ES-I3 (cell line): ENCODE measurements around the gene PCDHB8.
"Not testable (repeated sequence)": the region's sequence is repeated elsewhere in the genome, so short reads cannot be mapped to it uniquely, and the experiment has no call there.

Experiments
- H3K36me3 ChIP-seq: 2 replicates; pipeline ENCODE4 v1.6.1; 2013; ENCODE audit warnings: mild to moderate bottlenecking, low read length, control low read depth, moderate library complexity; ENCODE audit not compliant: insufficient read depth
- H3K4me1 ChIP-seq: 2 replicates; pipeline ENCODE4 v1.6.1; 2013; ENCODE audit warnings: mild to moderate bottlenecking, control low read depth, low read length; ENCODE audit not compliant: insufficient read depth
- H3K9ac ChIP-seq: 2 replicates; pipeline ENCODE4 v1.6.1; 2013; ENCODE audit warnings: low read depth, mild to moderate bottlenecking, low read length, moderate library complexity
- H3K9me3 ChIP-seq: 2 replicates; pipeline ENCODE4 v1.6.1; 2013; ENCODE audit warnings: mild to moderate bottlenecking, low read length, moderate library complexity; ENCODE audit not compliant: control insufficient read depth, insufficient read depth

PCDHB8 gene

GRCh38 chr5:141174291-141175104, 3.1 kb upstream of the PCDHB8 start:
- not testable (repeated sequence) for H3K4me1 ChIP-seq, H3K9ac ChIP-seq, H3K9me3 ChIP-seq, H3K36me3 ChIP-seq

- no peak overlapping the region for H3K9ac ChIP-seq
- H3K36me3 ChIP-seq = no peaks in the 10 kb centered on the region
- no peaks in the 10 kb centered on the region; the same call in 1 of the 2 replicates for H3K9me3 ChIP-seq
- no peaks in the 10 kb centered on the region for H3K4me1 ChIP-seq
Measured at GRCh38 chr5:141175933-141176332, 1.7 kb upstream of the PCDHB8 start.

GRCh38 chr5:141179371-141179770, 1.8 kb downstream of the PCDHB8 start:
- H3K9ac ChIP-seq, H3K4me1 ChIP-seq, H3K9me3 ChIP-seq, H3K36me3 ChIP-seq: not testable (repeated sequence)

DNA sequence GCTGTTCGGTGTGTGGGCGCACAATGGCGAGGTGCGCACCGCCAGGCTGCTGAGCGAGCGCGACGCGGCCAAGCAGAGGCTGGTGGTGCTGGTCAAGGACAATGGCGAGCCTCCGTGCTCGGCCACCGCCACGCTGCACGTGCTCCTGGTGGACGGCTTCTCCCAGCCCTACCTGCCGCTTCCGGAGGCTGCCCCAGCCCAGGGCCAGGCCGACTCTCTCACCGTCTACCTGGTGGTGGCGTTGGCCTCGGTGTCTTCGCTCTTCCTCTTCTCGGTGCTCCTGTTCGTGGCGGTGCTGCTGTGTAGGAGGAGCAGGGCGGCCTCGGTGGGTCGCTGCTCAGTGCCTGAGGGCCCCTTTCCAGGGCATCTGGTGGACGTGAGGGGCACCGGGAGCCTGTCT, 2.3 kb downstream of the PCDHB8 start:
- H3K36me3 ChIP-seq, H3K9ac ChIP-seq, H3K9me3 ChIP-seq, H3K4me1 ChIP-seq: not testable (repeated sequence)

GRCh38 chr5:141180313-141180712, 2.7 kb downstream of the PCDHB8 start:
- Histone ChIP-seq H3K4me1 (no peaks in the 10 kb centered on the region), H3K36me3 (no peaks in the 10 kb centered on the region), H3K9ac (no peak overlapping the region), H3K9me3 (0 out of 2 replicates have a peak, but pooled peaks cover 3% of the 10 kb centered on the region)

DNA sequence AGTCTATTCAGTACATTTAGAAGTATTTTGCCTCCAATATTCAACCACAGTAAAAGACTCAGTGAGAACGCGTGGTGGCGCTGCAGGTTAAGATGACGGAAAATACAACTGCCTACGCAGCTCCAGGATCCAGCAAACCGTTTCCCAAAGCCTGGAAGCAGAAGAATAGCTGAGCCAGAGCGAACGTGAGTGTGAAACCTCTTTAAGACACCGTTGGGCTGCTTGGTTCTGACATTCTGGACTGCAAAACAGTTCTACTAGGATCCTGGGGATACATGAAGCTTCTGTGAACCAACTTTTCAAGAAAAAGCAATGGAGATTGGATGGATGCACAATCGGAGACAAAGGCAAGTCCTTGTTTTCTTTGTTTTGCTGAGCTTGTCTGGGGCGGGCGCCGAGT, 4.7 kb downstream of the PCDHB8 start, which contains the start of gene PCDHB16:
TSS of gene PCDHB16 (plus strand) at position 140 of the 400 bp plus-strand sequence. CDS start at position 313, 173 bp downstream.
- Histone ChIP-seq H3K4me1 (no peaks in the 10 kb centered on the region), H3K36me3 (no peaks in the 10 kb centered on the region), H3K9ac (0 out of 2 replicates have a peak within 1 kb of the TSS, but pooled peaks have one; percentile 0), H3K9me3 (0 out of 2 replicates have a peak, but pooled peaks cover 3% of the 10 kb centered on the region)

- H3K9ac ChIP-seq, H3K36me3 ChIP-seq, H3K4me1 ChIP-seq, H3K9me3 ChIP-seq: not testable (repeated sequence)
Measured at GRCh38 chr5:141184117-141184855, 6.7 kb downstream of the PCDHB8 start.

GRCh38 chr5:141186897-141187512, 9.4 kb downstream of the PCDHB8 start, which contains the start of gene PCDHB9:
Gene PCDHB9 (plus strand): TSS chr5:141187161. CDS start chr5:141187319, 158 bp downstream.
- H3K9ac ChIP-seq = no peak within 1 kb of the TSS
- H3K36me3 ChIP-seq = no peaks in the 10 kb centered on the region
- H3K4me1 ChIP-seq = no peaks in the 10 kb centered on the region
- 0 out of 2 replicates have a peak, but pooled peaks cover 3% of the 10 kb centered on the region for H3K9me3 ChIP-seq

- H3K9ac ChIP-seq, H3K4me1 ChIP-seq, H3K36me3 ChIP-seq, H3K9me3 ChIP-seq: not testable (repeated sequence)
Measured at GRCh38 chr5:141188682-141189081, 11.1 kb downstream of the PCDHB8 start.

DNA sequence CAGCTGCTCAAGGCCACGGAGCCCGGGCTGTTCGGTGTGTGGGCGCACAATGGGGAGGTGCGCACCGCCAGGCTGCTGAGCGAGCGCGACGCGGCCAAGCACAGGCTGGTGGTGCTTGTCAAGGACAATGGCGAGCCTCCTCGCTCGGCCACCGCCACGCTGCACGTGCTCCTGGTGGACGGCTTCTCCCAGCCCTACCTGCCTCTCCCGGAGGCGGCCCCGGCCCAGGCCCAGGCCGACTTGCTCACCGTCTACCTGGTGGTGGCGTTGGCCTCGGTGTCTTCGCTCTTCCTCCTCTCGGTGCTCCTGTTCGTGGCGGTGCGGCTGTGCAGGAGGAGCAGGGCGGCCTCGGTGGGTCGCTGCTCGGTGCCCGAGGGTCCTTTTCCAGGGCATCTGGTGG, 11.5 kb downstream of the PCDHB8 start:
- H3K36me3 ChIP-seq, H3K9me3 ChIP-seq, H3K9ac ChIP-seq, H3K4me1 ChIP-seq: not testable (repeated sequence)

GRCh38 chr5:141192110-141192725, 14.6 kb downstream of the PCDHB8 start, which contains the start of gene PCDHB10:
Gene PCDHB10 (plus strand): TSS chr5:141192353. CDS start chr5:141192553, 200 bp downstream.
- Histone ChIP-seq H3K36me3 (no peaks in the 10 kb centered on the region), H3K4me1 (no peaks in the 10 kb centered on the region), H3K9me3 (peaks cover 4% of the 10 kb centered on the region; the same call in 1 of the 2 replicates), H3K9ac (peak within 1 kb of the TSS; percentile 41)

- H3K4me1 ChIP-seq, H3K36me3 ChIP-seq, H3K9ac ChIP-seq, H3K9me3 ChIP-seq: not testable (repeated sequence)
Measured at GRCh38 chr5:141194332-141194731, 16.7 kb downstream of the PCDHB8 start.

DNA sequence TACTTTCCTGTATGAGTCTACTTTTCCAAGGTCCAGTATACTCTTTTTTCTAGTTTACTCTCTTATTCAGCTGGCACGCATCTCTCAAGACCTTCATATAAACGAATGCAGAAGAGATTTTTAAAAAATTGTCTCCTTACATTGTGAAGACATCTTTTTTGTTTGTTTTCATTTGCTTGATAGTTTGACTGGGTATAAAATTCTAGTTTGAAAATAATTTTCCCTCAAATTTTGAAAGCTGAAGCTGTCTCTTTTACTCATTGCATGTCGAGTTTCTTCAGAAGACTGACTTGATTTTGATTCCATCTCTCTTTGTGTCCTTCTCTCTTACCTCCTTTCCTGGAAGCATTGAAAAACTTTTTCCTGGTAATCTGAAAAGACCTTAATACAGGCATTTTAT, 18.8 kb downstream of the PCDHB8 start:
- H3K36me3 ChIP-seq = no peaks in the 10 kb centered on the region
- H3K9me3 ChIP-seq = peaks cover 4% of the 10 kb centered on the region; the same call in 1 of the 2 replicates
- no peak overlapping the region for H3K9ac ChIP-seq
- H3K4me1 ChIP-seq = no peaks in the 10 kb centered on the region
